HEK293T (cell line): ENCODE measurements around the gene RIMBP2.

Experiments used
- ARNT ChIP-seq: fragments of 450-650 bp; IDR thresholded peaks from 2 replicates; pipeline ENCODE4 v1.6.1; 2017; ENCODE audit warnings: mild to moderate bottlenecking
- BHLHE40 ChIP-seq: fragments of 450-650 bp; IDR thresholded peaks from 2 replicates; pipeline ENCODE4 v1.6.1; 2016; ENCODE audit warnings: mild to moderate bottlenecking, moderate library complexity, borderline replicate concordance
- L3MBTL2 ChIP-seq: fragments of 450-650 bp; conservative IDR thresholded peaks from 2 replicates; pipeline ENCODE4 v1.6.1; 2016; ENCODE audit warnings: mild to moderate bottlenecking
- LEF1 ChIP-seq: fragments of 450-650 bp; IDR thresholded peaks from 2 replicates; pipeline ENCODE4 v1.6.1; 2017; ENCODE audit warnings: mild to moderate bottlenecking, borderline replicate concordance
- SP1 ChIP-seq: fragments of 450-650 bp; IDR thresholded peaks from 2 replicates; pipeline ENCODE4 v1.6.1; 2017

- no peak for TF ChIP-seq SP1
- no peak for TF ChIP-seq LEF1
- TF ChIP-seq BHLHE40: no peak
- TF ChIP-seq L3MBTL2: no peak
- TF ChIP-seq ARNT: no peak
These were observed 8.6 kb downstream of the RIMBP2 start for GRCh38 chr12:130707571-130707891.
